Esophagus (tissue), 2 donors: ENCODE measurements around the gene PCDH1. TPM values are rescaled to one million over a fixed set of nuclear protein-coding genes. Genes with fewer than 3 reads are reported as not detected.

ENCODE experiments used
- H3K27ac ChIP-seq, 2 donors: one replicate each; pipeline ENCODE4 v1.5.1; 2013; ENCODE audit warnings: low read depth in 2 of 2, mild to moderate bottlenecking in 2 of 2, inconsistent platforms in 1 of 2, low read length in 1 of 2, moderate library complexity in 1 of 2
- H3K27me3 ChIP-seq, 2 donors: one replicate each; pipeline ENCODE4 v1.6.1; 2013; ENCODE audit warnings: low read length in 2 of 2, control low read depth in 1 of 2, mild to moderate bottlenecking in 1 of 2; ENCODE audit not compliant: insufficient read depth in 2 of 2, control insufficient read depth in 1 of 2
- H3K36me3 ChIP-seq, 2 donors: one replicate each; pipeline ENCODE4 v1.6.1; 2013; ENCODE audit warnings: low read length in 1 of 2; ENCODE audit not compliant: control insufficient read depth in 2 of 2, insufficient read depth in 2 of 2
- H3K4me1 ChIP-seq, 2 donors: one replicate each; pipeline ENCODE4 v1.6.1; 2013; ENCODE audit warnings: low read length in 1 of 2; ENCODE audit not compliant: control insufficient read depth in 2 of 2, insufficient read depth in 2 of 2
- H3K4me3 ChIP-seq, 2 donors: one replicate each; pipeline ENCODE4 v1.5.1; 2013; ENCODE audit warnings: low read length in 2 of 2, mild to moderate bottlenecking in 2 of 2, low read depth in 1 of 2, moderate library complexity in 1 of 2
- H3K9me3 ChIP-seq, 2 donors: one replicate each; pipeline ENCODE4 v1.6.1; 2013; ENCODE audit warnings: mild to moderate bottlenecking in 2 of 2, low read depth in 1 of 2, low read length in 1 of 2, moderate library complexity in 1 of 2; ENCODE audit not compliant: control insufficient read depth in 2 of 2, insufficient read depth in 1 of 2
- WGBS, 2 donors: extraction: QIAGEN DNeasy Blood & Tissue Kit; methylation state at CpG; one replicate each; pipeline ENCODE4 v1.1.7; 2013; 5-methylcytosine and 5-hydroxymethylcytosine counted together
- polyA plus RNA-seq, 2 donors: library from polyadenylated mRNA; stranded (reverse); fragments of 200-250 nt; gene quantifications; one replicate each; pipeline ENCODE4 v1.2.3, GENCODE V29; 2013
- donor health status: healthy with polysubstance abuse.
- donor health status: Bipolar disorder and iron deficiency.

The PCDH1 gene
- polyA plus RNA-seq, 2 donors, result 36.4 to 42.6 TPM

GRCh38 chr5:141815796-141816180 lies 62.4 kb downstream of the PCDH1 start:
- WGBS, 2 donors, result 83 to 88% methylated on average over 3 of the region's 3 CpGs
- H3K27ac ChIP-seq, result no peak overlapping the region
- H3K9me3 ChIP-seq, result peaks cover 0 to 2% of the 10 kb centered on the region in 2 donors
- H3K4me1 ChIP-seq, result no peaks in the 10 kb centered on the region
- H3K27me3 ChIP-seq, result no peaks in the 10 kb centered on the region
- no peaks in the 10 kb centered on the region for H3K36me3 ChIP-seq
- H3K4me3 ChIP-seq, result no peak overlapping the region

GRCh38 chr5:141815051-141815795 lies 63.0 kb downstream of the PCDH1 start:
- Histone ChIP-seq H3K36me3 (no peaks in the 10 kb centered on the region), H3K4me3 (no peak overlapping the region), H3K27me3 (no peaks in the 10 kb centered on the region), H3K4me1 (no peaks in the 10 kb centered on the region), H3K9me3 (peaks cover 0 to 2% of the 10 kb centered on the region in 2 donors), H3K27ac (no peak overlapping the region)

- Histone ChIP-seq H3K4me1 (no peaks in the 10 kb centered on the region), H3K36me3 (no peaks in the 10 kb centered on the region), H3K27me3 (no peaks in the 10 kb centered on the region), H3K27ac (no peak overlapping the region), H3K4me3 (no peak overlapping the region), H3K9me3 (peaks cover 0 to 2% of the 10 kb centered on the region in 2 donors)
- WGBS, 2 donors, result 58 to 59% methylated on average over 9 of the region's 9 CpGs
These were observed 63.9 kb downstream of the PCDH1 start for GRCh38 chr5:141814064-141814964.

GRCh38 chr5:141812512-141812911 lies 65.7 kb downstream of the PCDH1 start:
- H3K27ac ChIP-seq, result no peak overlapping the region
- peaks cover 0 to 2% of the 10 kb centered on the region in 2 donors for H3K9me3 ChIP-seq
- no peaks in the 10 kb centered on the region for H3K27me3 ChIP-seq
- H3K4me3 ChIP-seq, result no peak overlapping the region
- no peaks in the 10 kb centered on the region for H3K36me3 ChIP-seq
- no peaks in the 10 kb centered on the region for H3K4me1 ChIP-seq
- WGBS, 2 donors, result 53 to 55% methylated on average over 2 of the region's 2 CpGs

- no peaks in the 10 kb centered on the region for H3K27me3 ChIP-seq
- no peak overlapping the region for H3K27ac ChIP-seq
- 11 to 25% methylated on average over 29 of the region's 29 CpGs for WGBS, 2 donors
- no peaks in the 10 kb centered on the region for H3K36me3 ChIP-seq
- no peaks in the 10 kb centered on the region for H3K4me1 ChIP-seq
- H3K4me3 ChIP-seq, result no peak overlapping the region
- H3K9me3 ChIP-seq, result peaks cover 0 to 2% of the 10 kb centered on the region in 2 donors
These were observed 66.7 kb downstream of the PCDH1 start for GRCh38 chr5:141811287-141812155.

- H3K4me3 ChIP-seq, result no peak overlapping the region
- no peaks in the 10 kb centered on the region for H3K36me3 ChIP-seq
- peaks cover 0 to 2% of the 10 kb centered on the region in 2 donors for H3K9me3 ChIP-seq
- H3K27me3 ChIP-seq, result no peaks in the 10 kb centered on the region
- H3K27ac ChIP-seq, result no peak overlapping the region
- H3K4me1 ChIP-seq, result no peaks in the 10 kb centered on the region
- 71 to 73% methylated on average over 3 of the region's 3 CpGs for WGBS, 2 donors
These were observed 67.5 kb downstream of the PCDH1 start for GRCh38 chr5:141810702-141811101.

- no peak overlapping the region for H3K4me3 ChIP-seq
- no peak overlapping the region for H3K27ac ChIP-seq
- no peaks in the 10 kb centered on the region for H3K36me3 ChIP-seq
- H3K9me3 ChIP-seq, result peaks cover 0 to 2% of the 10 kb centered on the region in 2 donors
- H3K4me1 ChIP-seq, result no peaks in the 10 kb centered on the region
- H3K27me3 ChIP-seq, result no peaks in the 10 kb centered on the region
- 59 to 63% methylated on average over 15 of the region's 15 CpGs for WGBS, 2 donors
These were observed 68.7 kb downstream of the PCDH1 start for GRCh38 chr5:141809380-141810096.

- Histone ChIP-seq H3K27ac (no peak overlapping the region), H3K4me3 (no peak overlapping the region), H3K4me1 (no peaks in the 10 kb centered on the region), H3K9me3 (no peaks in the 10 kb centered on the region), H3K36me3 (no peaks in the 10 kb centered on the region), H3K27me3 (no peaks in the 10 kb centered on the region)
- 69 to 82% methylated on average over 2 of the region's 2 CpGs for WGBS, 2 donors
These were observed 69.4 kb downstream of the PCDH1 start for GRCh38 chr5:141808857-141809256.

GRCh38 chr5:141807732-141808131 lies 70.5 kb downstream of the PCDH1 start:
- Histone ChIP-seq H3K4me1 (no peaks in the 10 kb centered on the region), H3K4me3 (no peak overlapping the region), H3K36me3 (no peaks in the 10 kb centered on the region), H3K27me3 (no peaks in the 10 kb centered on the region), H3K27ac (no peak overlapping the region), H3K9me3 (no peaks in the 10 kb centered on the region)
- 52 to 64% methylated on average over 6 of the region's 6 CpGs for WGBS, 2 donors
